ENCODE results near the gene IQSEC2.

DNA sequence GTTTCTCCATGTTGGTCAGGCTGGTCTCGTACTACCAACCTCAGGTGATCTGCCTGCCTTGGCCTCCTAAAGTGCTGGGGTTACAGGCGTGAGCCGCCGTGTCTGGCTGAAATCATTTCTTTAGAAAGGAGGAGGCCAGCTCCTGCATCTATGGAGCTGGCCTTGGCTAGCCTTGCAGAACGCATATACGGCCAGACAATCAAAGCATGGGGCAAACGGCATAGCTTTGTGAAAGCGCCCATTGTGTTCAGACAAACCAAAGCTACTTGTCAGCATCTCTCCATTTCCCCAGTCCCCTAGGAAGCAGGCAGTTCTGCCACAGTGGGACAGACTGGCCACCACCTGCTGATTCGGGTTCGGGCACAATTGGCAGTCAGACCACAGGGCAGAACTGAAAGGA is 48.9 kb upstream of the IQSEC2 start:
- TF ChIP-seq CTCF (IDR thresholded peaks at IDR 0.05): no peak
- TF ChIP-seq POLR2A (IDR thresholded peaks at IDR 0.05): no peak
- no peak for TF ChIP-seq POLR2AphosphoS5 (IDR thresholded peaks at IDR 0.05)
